ENCODE measurements around the gene RABGAP1L. TPM values are rescaled to one million over a fixed set of nuclear protein-coding genes. Genes with fewer than 3 reads are reported as not detected.
"Not testable (repeated sequence)": the region's sequence is repeated elsewhere in the genome, so short reads cannot be mapped to it uniquely, and the experiment has no call there.

Gene RABGAP1L
- total RNA-seq, 1 donor from 2014 or later: 48.8 TPM

GRCh38 chr1:174153085-174153824, 6.1 kb upstream of the RABGAP1L start:
- intact Hi-C loops (cut with micrococcal nuclease): loop anchor here (10.0 kb wide), 1 partner anchor 812 kb away; no protein-coding TSS in a partner anchor

- intact Hi-C loops (cut with micrococcal nuclease): loop anchor here (10.0 kb wide), 1 partner anchor 811 kb away; no protein-coding TSS in a partner anchor
These were observed 5.6 kb upstream of the RABGAP1L start for GRCh38 chr1:174153825-174154107.

- intact Hi-C loops (cut with micrococcal nuclease): loop anchor here (5.0 to 10.0 kb wide), 3 partner anchors 61 to 808 kb away; no protein-coding TSS in a partner anchor
These were observed 2.9 kb upstream of the RABGAP1L start for GRCh38 chr1:174156437-174156836.

GRCh38 chr1:174157157-174157806, 2.0 kb upstream of the RABGAP1L start:
- intact Hi-C loops (cut with micrococcal nuclease): loop anchor here (5.0 to 10.0 kb wide), 3 partner anchors 60 to 808 kb away; no protein-coding TSS in a partner anchor

- intact Hi-C loops (cut with micrococcal nuclease): loop anchor here (1.0 to 10.0 kb wide), 10 partner anchors 58 to 1627 kb away; partner anchors contain the start of genes CENPL, DARS2, KLHL20 and MRPS14
These were observed 511 bp upstream of the RABGAP1L start for GRCh38 chr1:174158767-174159251.

- intact Hi-C loops (cut with micrococcal nuclease): no loop called here
These were observed 771 bp downstream of the RABGAP1L start for GRCh38 chr1:174160109-174160473.

GRCh38 chr1:174160603-174161002, 1.3 kb downstream of the RABGAP1L start:
- intact Hi-C loops (cut with micrococcal nuclease): no loop called here

GRCh38 chr1:174161813-174162212, 2.5 kb downstream of the RABGAP1L start:
- intact Hi-C loops (cut with micrococcal nuclease): no loop called here

- intact Hi-C loops (cut with micrococcal nuclease): no loop called here
These were observed 5.5 kb downstream of the RABGAP1L start for GRCh38 chr1:174164826-174165225.

- intact Hi-C loops (cut with micrococcal nuclease): no loop called here
These were observed 6.3 kb downstream of the RABGAP1L start for GRCh38 chr1:174165471-174166137.

- intact Hi-C loops (cut with micrococcal nuclease): no loop called here
These were observed 7.4 kb downstream of the RABGAP1L start for GRCh38 chr1:174166530-174167264.

- intact Hi-C loops (cut with micrococcal nuclease): no loop called here
These were observed 8.0 kb downstream of the RABGAP1L start for GRCh38 chr1:174167265-174167803.

GRCh38 chr1:174169342-174169741, 10.0 kb downstream of the RABGAP1L start:
- intact Hi-C loops (cut with micrococcal nuclease): no loop called here

- intact Hi-C loops (cut with micrococcal nuclease): no loop called here
These were observed 11.8 kb downstream of the RABGAP1L start for GRCh38 chr1:174171073-174171472.

- intact Hi-C loops (cut with micrococcal nuclease): no loop called here
These were observed 15.4 kb downstream of the RABGAP1L start for GRCh38 chr1:174174461-174175329.

GRCh38 chr1:174178459-174178858, 19.1 kb downstream of the RABGAP1L start:
- intact Hi-C loops (cut with micrococcal nuclease): not testable (repeated sequence)

GRCh38 chr1:174189428-174190062, 30.2 kb downstream of the RABGAP1L start:
- intact Hi-C loops (cut with micrococcal nuclease): no loop called here

- intact Hi-C loops (cut with micrococcal nuclease): no loop called here
These were observed 31.4 kb downstream of the RABGAP1L start for GRCh38 chr1:174190691-174191199.

- intact Hi-C loops (cut with micrococcal nuclease): no loop called here
These were observed 32.1 kb downstream of the RABGAP1L start for GRCh38 chr1:174191349-174191862.

All from T-helper 2 cell treated with Interferon-gamma antibody and Interleukin-4, amounts not matched to agents 100 ng/mL and 5 ng/mL, for 36 hours (primary cell).